Uterus (tissue), 2 donors: ENCODE results near the gene ELF4.

ENCODE experiments used
- POLR2A ChIP-seq, 2 donors: fragments of 450-650 bp; IDR thresholded peaks; one replicate each; pipeline ENCODE4 v1.6.1; 2016; ENCODE audit warnings: antibody characterized with exemption in 2 of 2, mild to moderate bottlenecking in 1 of 2, moderate library complexity in 1 of 2
- TF ChIP-seq, protein P1 (sequence below), 4 experiments: fragments of 200-600 bp in 2 of 4; fragments of 450-650 bp in 2 of 4; sonication (generic) in 2 of 4; IDR thresholded peaks; one replicate each; pipeline ENCODE4 v1.5.1; 2016 to 2019; ENCODE audit warnings: antibody characterized with exemption in 4 of 4, mild to moderate bottlenecking in 2 of 4, moderate library complexity in 1 of 4

DNA sequence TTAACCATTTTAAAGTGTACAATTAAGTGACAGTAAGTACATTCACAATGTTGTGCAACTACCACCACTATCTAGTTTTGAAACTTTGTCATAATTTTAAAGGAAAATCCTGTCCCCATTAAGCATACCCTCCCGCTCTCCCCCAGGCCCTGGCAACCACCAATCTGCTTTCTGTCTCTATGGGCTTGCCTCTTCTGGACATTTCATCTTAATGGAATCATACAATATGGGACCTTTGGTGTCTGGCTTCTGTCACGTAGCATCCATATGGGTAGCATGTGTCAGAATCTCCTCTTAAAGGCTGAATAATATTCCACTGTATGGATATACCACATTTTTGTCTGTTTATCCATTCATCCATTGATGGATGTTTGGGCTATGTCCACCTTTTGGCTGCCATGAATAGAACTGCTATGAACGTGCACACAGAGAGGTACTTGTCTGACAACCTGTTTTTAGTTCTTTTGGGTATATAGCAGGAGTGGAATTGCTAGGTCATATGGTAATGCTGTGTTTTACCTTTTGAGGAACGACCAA is 61.5 kb downstream of the ELF4 start:
- TF ChIP-seq, protein P1, sequence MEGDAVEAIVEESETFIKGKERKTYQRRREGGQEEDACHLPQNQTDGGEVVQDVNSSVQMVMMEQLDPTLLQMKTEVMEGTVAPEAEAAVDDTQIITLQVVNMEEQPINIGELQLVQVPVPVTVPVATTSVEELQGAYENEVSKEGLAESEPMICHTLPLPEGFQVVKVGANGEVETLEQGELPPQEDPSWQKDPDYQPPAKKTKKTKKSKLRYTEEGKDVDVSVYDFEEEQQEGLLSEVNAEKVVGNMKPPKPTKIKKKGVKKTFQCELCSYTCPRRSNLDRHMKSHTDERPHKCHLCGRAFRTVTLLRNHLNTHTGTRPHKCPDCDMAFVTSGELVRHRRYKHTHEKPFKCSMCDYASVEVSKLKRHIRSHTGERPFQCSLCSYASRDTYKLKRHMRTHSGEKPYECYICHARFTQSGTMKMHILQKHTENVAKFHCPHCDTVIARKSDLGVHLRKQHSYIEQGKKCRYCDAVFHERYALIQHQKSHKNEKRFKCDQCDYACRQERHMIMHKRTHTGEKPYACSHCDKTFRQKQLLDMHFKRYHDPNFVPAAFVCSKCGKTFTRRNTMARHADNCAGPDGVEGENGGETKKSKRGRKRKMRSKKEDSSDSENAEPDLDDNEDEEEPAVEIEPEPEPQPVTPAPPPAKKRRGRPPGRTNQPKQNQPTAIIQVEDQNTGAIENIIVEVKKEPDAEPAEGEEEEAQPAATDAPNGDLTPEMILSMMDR (IDR thresholded peaks at IDR 0.05): no peak
- TF ChIP-seq POLR2A (IDR thresholded peaks at IDR 0.05): no peak
